HepG2 (cell line): Measurements from ENCODE around the gene NUFIP1. TPM values are rescaled to one million over a fixed set of nuclear protein-coding genes. Genes with fewer than 3 reads are reported as not detected.

Source experiments
- CCDC6 ChIP-seq: sonication (generic); formaldehyde crosslinking; IDR thresholded peaks from 2 replicates; pipeline ENCODE4 v1.8.1; 2022; ENCODE audit warnings: mild to moderate bottlenecking, missing genetic modification reagents, moderate library complexity
- DNMT3B ChIP-seq: conservative IDR thresholded peaks from 2 replicates; pipeline ENCODE4 v1.6.1; 2016; ENCODE audit warnings: missing biosample characterization, control low read depth
- FOXO1 ChIP-seq: sonication (generic); formaldehyde crosslinking; IDR thresholded peaks from 2 replicates; pipeline ENCODE4 v1.4.0; 2020; ENCODE audit warnings: missing genetic modification reagents
- GATAD2A ChIP-seq: IDR thresholded peaks from 2 replicates; pipeline ENCODE4 v1.6.1; 2016
- GMEB1 ChIP-seq: sonication (generic); formaldehyde crosslinking; IDR thresholded peaks from 2 replicates; pipeline ENCODE4 v1.5.1; 2020; ENCODE audit warnings: missing genetic modification reagents, mild to moderate bottlenecking, borderline replicate concordance
- HOXA7 ChIP-seq: sonication (generic); formaldehyde crosslinking; IDR thresholded peaks from 2 replicates; pipeline ENCODE4 v1.8.1; 2022; ENCODE audit warnings: mild to moderate bottlenecking, missing genetic modification reagents, moderate library complexity
- KDM6A ChIP-seq: IDR thresholded peaks from 2 replicates; pipeline ENCODE4 v1.6.1; 2016; ENCODE audit warnings: low read depth
- KLF11 ChIP-seq: IDR thresholded peaks from 2 replicates; pipeline ENCODE4 v1.6.1; 2016; ENCODE audit warnings: missing compliant biosample characterization
- KLF9 ChIP-seq: IDR thresholded peaks from 2 replicates; pipeline ENCODE4 v1.6.1; 2016; ENCODE audit warnings: low read depth
- PHF21A ChIP-seq: sonication (generic); formaldehyde crosslinking; IDR thresholded peaks from 2 replicates; pipeline ENCODE4 v1.5.0; 2020; ENCODE audit warnings: mild to moderate bottlenecking, missing genetic modification reagents
- POLR2A ChIP-seq, 2 experiments: IDR thresholded peaks; 2 replicates each; pipeline ENCODE4 v1.6.1; 2011; ENCODE audit warnings: low read depth in 2 of 2, low read length in 2 of 2, mild to moderate bottlenecking in 1 of 2, moderate library complexity in 1 of 2; ENCODE audit not compliant: insufficient read depth in 1 of 2
- PRDM4 ChIP-seq: sonication (generic); formaldehyde crosslinking; IDR thresholded peaks from 2 replicates; pipeline ENCODE4 v1.9.0; 2021; ENCODE audit warnings: missing genetic modification reagents, borderline replicate concordance
- RBFOX2 ChIP-seq: fragments of 200-400 bp; formaldehyde crosslinking; IDR thresholded peaks from 2 replicates; pipeline ENCODE4 v1.6.1; 2017; ENCODE audit warnings: low read depth, mild to moderate bottlenecking, low read length
- REPIN1 ChIP-seq: sonication (generic); formaldehyde crosslinking; IDR thresholded peaks from 2 replicates; pipeline ENCODE4 v1.8.0; 2022; ENCODE audit warnings: missing genetic modification reagents, low read depth, mild to moderate bottlenecking, borderline replicate concordance
- RFX3 ChIP-seq: IDR thresholded peaks from 2 replicates; pipeline ENCODE4 v1.6.1; 2016; ENCODE audit warnings: missing biosample characterization, missing genetic modification reagents
- RNF219 ChIP-seq: sonication (generic); formaldehyde crosslinking; IDR thresholded peaks from 2 replicates; pipeline ENCODE4 v1.5.0; 2020; ENCODE audit warnings: mild to moderate bottlenecking, missing genetic modification reagents
- RXRB ChIP-seq: IDR thresholded peaks from 2 replicates; pipeline ENCODE4 v1.6.1; 2016; ENCODE audit warnings: borderline replicate concordance, missing genetic modification reagents, missing compliant biosample characterization
- SOX5 ChIP-seq: IDR thresholded peaks from 2 replicates; pipeline ENCODE4 v1.6.1; 2016; ENCODE audit warnings: borderline replicate concordance
- TEAD2 ChIP-seq: sonication (generic); formaldehyde crosslinking; IDR thresholded peaks from 2 replicates; pipeline ENCODE4 v1.9.0; 2021; ENCODE audit warnings: missing genetic modification reagents
- ZNF230 ChIP-seq: sonication (generic); formaldehyde crosslinking; IDR thresholded peaks from 2 replicates; pipeline ENCODE4 v1.4.0; 2020; ENCODE audit warnings: mild to moderate bottlenecking, missing genetic modification reagents
- ZNF574 ChIP-seq: sonication (generic); formaldehyde crosslinking; IDR thresholded peaks from 2 replicates; pipeline ENCODE4 v1.4.0; 2020; ENCODE audit warnings: missing genetic modification reagents
- ZSCAN30 ChIP-seq: sonication (generic); formaldehyde crosslinking; IDR thresholded peaks from 2 replicates; pipeline ENCODE4 v1.5.0; 2020; ENCODE audit warnings: mild to moderate bottlenecking, missing genetic modification reagents
- polyA plus RNA-seq, 8 experiments: library from polyadenylated mRNA; depleted of rRNA in 3 of 8; stranded (reverse) in 7 of 8; unstranded in 1 of 8; fragments of >200 nt; fragmentation: Illumina TruSeq in 4 of 8; extraction: Trizol in 4 of 8; gene quantifications; 2 replicates each; pipeline versions ENCODE4 v1.2.1 to v1.2.3, GENCODE V29; 2011 to 2016; ENCODE audit warnings: low read depth in 4 of 8, missing spikeins in 1 of 8, mixed read lengths in 1 of 8; ENCODE audit not compliant: insufficient read depth in 1 of 8
- total RNA-seq, 5 experiments: library from RNA; depleted of rRNA; stranded (reverse); fragments of >200 nt; fragmentation: Illumina TruSeq; extraction: Trizol; gene quantifications; 2 replicates each; pipeline ENCODE4 v1.2.3, GENCODE V29; 2016; ENCODE audit warnings: low read depth in 1 of 5

The NUFIP1 gene
- total and polyA plus RNA-seq, 2 of the 13 experiments (the other 11 are each of a cell fraction or from before 2014, with no cell fraction given) = 1.9 to 10.3 TPM

- no peak for TF ChIP-seq PRDM4 (CRISPR knock-in tag)
- peak; percentile 51 for TF ChIP-seq RXRB (CRISPR knock-in tag)
- TF ChIP-seq ZNF230 = peak; percentile 85
- 0 out of 2 replicates have a peak, but pooled peaks have one; percentile 70 for TF ChIP-seq RNF219 (CRISPR knock-in tag)
- TF ChIP-seq POLR2A (IDR thresholded peaks at IDR 0.05; ENCODE audit: insufficient read depth in 1 of 2, low read depth in 2 of 2, low read length in 2 of 2) = peak; percentile 81 to 96
- no peak for TF ChIP-seq RFX3
- TF ChIP-seq DNMT3B (CRISPR knock-in tag) = no peak
- 0 out of 2 replicates have a peak, but pooled peaks have one; percentile 31 for TF ChIP-seq PHF21A
- TF ChIP-seq SOX5 = peak; percentile 57; the same call in 1 of the 2 replicates
- peak; percentile 58; the same call in 1 of the 2 replicates for TF ChIP-seq GMEB1 (CRISPR knock-in tag)
- no peak for TF ChIP-seq TEAD2 (CRISPR knock-in tag)
- TF ChIP-seq ZNF574 = peak; percentile 91
- TF ChIP-seq KLF11 (CRISPR knock-in tag) = no peak
- peak; percentile 49; the same call in 1 of the 2 replicates for TF ChIP-seq ZSCAN30 (CRISPR knock-in tag)
- TF ChIP-seq GATAD2A = peak; percentile 57
- peak; percentile 83 for TF ChIP-seq RBFOX2
- TF ChIP-seq HOXA7 (CRISPR knock-in tag) = no peak
- TF ChIP-seq KLF9 (CRISPR knock-in tag) = no peak
- TF ChIP-seq CCDC6 = no peak
- peak; percentile 54 for TF ChIP-seq FOXO1 (CRISPR knock-in tag)
- TF ChIP-seq KDM6A (CRISPR knock-in tag) = no peak
- peak; percentile 60; the same call in 1 of the 2 replicates for TF ChIP-seq REPIN1 (CRISPR knock-in tag)
These were observed at the start of gene NUFIP1, which contains the start of gene GPALPP1 (continued) for GRCh38 chr13:44989071-44989889.
